Keratinocyte (primary cell): ENCODE data around the gene SESN3. TPM values are rescaled to one million over a fixed set of nuclear protein-coding genes. Genes with fewer than 3 reads are reported as not detected.

Experiments used
- DNase-seq: peaks from one replicate; pipeline ENCODE4 v3.0.0-alpha.2; 2011; ENCODE audit warnings: low read depth, missing footprints, low spot score
- FAIRE-seq: peaks from 2 replicates; lab custom pipeline; 2011; peaks lifted over from hg19 to GRCh38; lab: Jason Lieb, UNC
- H2AFZ ChIP-seq: 2 replicates; pipeline ENCODE4 v1.6.0; 2012; ENCODE audit warnings: low read length, control low read depth, inconsistent platforms; ENCODE audit not compliant: control insufficient read depth
- H3K27ac ChIP-seq: 2 replicates; pipeline ENCODE4 v1.5.1; 2011; ENCODE audit warnings: low read length; ENCODE audit not compliant: control insufficient read depth, insufficient read depth
- H3K27me3 ChIP-seq: 3 replicates; pipeline ENCODE4 v1.6.0; 2011; ENCODE audit warnings: low read length; ENCODE audit not compliant: control insufficient read depth, insufficient read depth; ENCODE audit errors: extremely low read depth
- H3K36me3 ChIP-seq, 2 experiments: 2 replicates in 1 of 2; 3 replicates in 1 of 2; pipeline ENCODE4 v1.5.1; 2011; ENCODE audit warnings: low read length in 2 of 2, mild to moderate bottlenecking in 1 of 2; ENCODE audit not compliant: control insufficient read depth in 2 of 2, insufficient read depth in 2 of 2; ENCODE audit errors: extremely low read depth in 1 of 2
- H3K4me1 ChIP-seq: 3 replicates; pipeline ENCODE4 v1.5.1; 2011; ENCODE audit warnings: low read length; ENCODE audit not compliant: control insufficient read depth, insufficient read depth; ENCODE audit errors: extremely low read depth
- H3K4me2 ChIP-seq: 3 replicates; pipeline ENCODE4 v1.6.0; 2011; ENCODE audit warnings: low read depth, low read length; ENCODE audit not compliant: control insufficient read depth, insufficient read depth; ENCODE audit errors: extremely low read depth
- H3K4me3 ChIP-seq, 3 experiments: fragments of 200-600 bp in 1 of 3; sonication (generic) in 1 of 3; 2 replicates in 2 of 3; 3 replicates in 1 of 3; pipeline ENCODE4 v1.5.1; 2011 to 2016; ENCODE audit warnings: low read length in 3 of 3, mild to moderate bottlenecking in 3 of 3, control low read depth in 2 of 3, inconsistent platforms in 1 of 3, low read depth in 1 of 3, mixed read lengths in 1 of 3, mixed run types in 1 of 3, moderate library complexity in 1 of 3; ENCODE audit not compliant: control insufficient read depth in 2 of 3, insufficient read depth in 2 of 3; ENCODE audit errors: extremely low read depth in 1 of 3
- H3K79me2 ChIP-seq: 2 replicates; pipeline ENCODE4 v1.6.0; 2012; ENCODE audit warnings: low read length; ENCODE audit not compliant: control insufficient read depth, insufficient read depth
- H3K9ac ChIP-seq: 3 replicates; pipeline ENCODE4 v1.6.0; 2011; ENCODE audit warnings: low read length; ENCODE audit not compliant: control insufficient read depth, insufficient read depth; ENCODE audit errors: extremely low read depth
- H3K9me1 ChIP-seq: 3 replicates; pipeline ENCODE4 v1.6.0; 2011; ENCODE audit warnings: low read length; ENCODE audit not compliant: control insufficient read depth, insufficient read depth; ENCODE audit errors: extremely low read depth
- H3K9me3 ChIP-seq: 2 replicates; pipeline ENCODE4 v1.5.1; 2012; ENCODE audit warnings: low read depth, low read length; ENCODE audit not compliant: control insufficient read depth
- H4K20me1 ChIP-seq: 3 replicates; pipeline ENCODE4 v1.6.0; 2011; ENCODE audit warnings: low read length; ENCODE audit not compliant: control insufficient read depth, insufficient read depth; ENCODE audit errors: extremely low read depth
- CTCF ChIP-seq, 3 experiments: IDR thresholded peaks in 1 of 3; conservative IDR thresholded peaks in 1 of 3; optimal IDR thresholded peaks in 1 of 3; 2 replicates in 2 of 3; 3 replicates in 1 of 3; pipeline versions ENCODE3 to v1.5.1; 2011; ENCODE audit warnings: low read length in 3 of 3, mild to moderate bottlenecking in 3 of 3, moderate library complexity in 2 of 3, control low read depth in 1 of 3, inconsistent platforms in 1 of 3; ENCODE audit not compliant: insufficient read depth in 2 of 3; ENCODE audit errors: extremely low read depth in 1 of 3
- EZH2 ChIP-seq: IDR thresholded peaks from one replicate; pipeline ENCODE4 v1.6.1; 2012; ENCODE audit warnings: inconsistent platforms, mild to moderate bottlenecking, low read length, moderate library complexity
- dilution Hi-C: fragments of 300-500 bp; cut with MboI; formaldehyde crosslinking; loops from one replicate; pipeline ENCODE4 v1.7.0; 2020; ENCODE audit warnings: low sequenced_read_pairs; ENCODE audit not compliant: extremely low pct_ligation_motif_present
- polyA plus RNA-seq, 5 experiments: library from polyadenylated mRNA; depleted of rRNA in 3 of 5; stranded (reverse) in 3 of 5; stranded (forward) in 1 of 5; unstranded in 1 of 5; fragments of >200 nt; gene quantifications; 1 replicate in 1 of 5; 2 replicates in 3 of 5; 3 replicates in 1 of 5; pipeline versions ENCODE4 v1.2.1 to v1.2.3, GENCODE V29; 2011 to 2012; ENCODE audit warnings: missing spikeins in 2 of 5, low read depth in 1 of 5, low replicate concordance in 1 of 5

The SESN3 gene
- polyA plus RNA-seq, 1 donor (not counting 4 experiments of a cell fraction or from before 2014, with no cell fraction given) = 35.2 TPM

- no peak for FAIRE-seq
- no peak overlapping the region for H3K4me2 ChIP-seq
Measured at GRCh38 chr11:95143106-95143681, 87.8 kb downstream of the SESN3 start.

GRCh38 chr11:95142431-95142830, 88.6 kb downstream of the SESN3 start:
- no peak overlapping the region for H3K9ac ChIP-seq
- no peak for FAIRE-seq
- H3K36me3 ChIP-seq = no peaks in the 10 kb centered on the region
- no peaks in the 10 kb centered on the region for H4K20me1 ChIP-seq
- dilution Hi-C loops = no loop called here
- DNase-seq = no peak
- no peak overlapping the region for H3K4me3 ChIP-seq
- H3K9me1 ChIP-seq = peaks cover 3% of the 10 kb centered on the region
- no peaks in the 10 kb centered on the region for H3K27me3 ChIP-seq
- no peak overlapping the region for H2AFZ ChIP-seq
- no peaks in the 10 kb centered on the region for H3K79me2 ChIP-seq
- no peak overlapping the region for H3K27ac ChIP-seq
- peaks cover 15% of the 10 kb centered on the region for H3K4me1 ChIP-seq
- no peak overlapping the region for H3K4me2 ChIP-seq
- TF ChIP-seq CTCF (optimal IDR thresholded peaks at IDR 0.05 in 1 of 3, IDR thresholded peaks at IDR 0.05 in 1 of 3, conservative IDR thresholded peaks at IDR 0.05 in 1 of 3; ENCODE audit: extremely low read depth in 1 of 3, insufficient read depth in 2 of 3, low read length in 3 of 3) = no peak
- TF ChIP-seq EZH2 = no peak
- H3K9me3 ChIP-seq = no peaks in the 10 kb centered on the region

More at GRCh38 chr11:95143106-95143681, 87.8 kb downstream of the SESN3 start:
- Histone ChIP-seq H4K20me1 (no peaks in the 10 kb centered on the region), H3K36me3 (no peaks in the 10 kb centered on the region), H3K4me3 (no peak overlapping the region), H3K27me3 (no peaks in the 10 kb centered on the region), H2AFZ (no peak overlapping the region), H3K9me1 (peaks cover 2% of the 10 kb centered on the region), H3K4me1 (peaks cover 23% of the 10 kb centered on the region), H3K9me3 (no peaks in the 10 kb centered on the region), H3K79me2 (no peaks in the 10 kb centered on the region), H3K9ac (no peak overlapping the region), H3K27ac (no peak overlapping the region)
- dilution Hi-C loops = no loop called here
- TF ChIP-seq EZH2 = no peak
- TF ChIP-seq CTCF (optimal IDR thresholded peaks at IDR 0.05 in 1 of 3, IDR thresholded peaks at IDR 0.05 in 1 of 3, conservative IDR thresholded peaks at IDR 0.05 in 1 of 3; ENCODE audit: extremely low read depth in 1 of 3, insufficient read depth in 2 of 3, low read length in 3 of 3) = no peak
- DNase-seq = no peak
